Activated T-cell treated with anti-CD3 and anti-CD28 coated beads, Interleukin-2, amount 50 U/mL, for 1 hour (primary cell): ENCODE data around the gene LPXN.
"Not testable (repeated sequence)": the region's sequence is repeated elsewhere in the genome, so short reads cannot be mapped to it uniquely, and the experiment has no call there.

Experiments used
- DNase-seq: peaks from one replicate; pipeline ENCODE4 v3.0.0-alpha.2; 2020

LPXN gene

DNA sequence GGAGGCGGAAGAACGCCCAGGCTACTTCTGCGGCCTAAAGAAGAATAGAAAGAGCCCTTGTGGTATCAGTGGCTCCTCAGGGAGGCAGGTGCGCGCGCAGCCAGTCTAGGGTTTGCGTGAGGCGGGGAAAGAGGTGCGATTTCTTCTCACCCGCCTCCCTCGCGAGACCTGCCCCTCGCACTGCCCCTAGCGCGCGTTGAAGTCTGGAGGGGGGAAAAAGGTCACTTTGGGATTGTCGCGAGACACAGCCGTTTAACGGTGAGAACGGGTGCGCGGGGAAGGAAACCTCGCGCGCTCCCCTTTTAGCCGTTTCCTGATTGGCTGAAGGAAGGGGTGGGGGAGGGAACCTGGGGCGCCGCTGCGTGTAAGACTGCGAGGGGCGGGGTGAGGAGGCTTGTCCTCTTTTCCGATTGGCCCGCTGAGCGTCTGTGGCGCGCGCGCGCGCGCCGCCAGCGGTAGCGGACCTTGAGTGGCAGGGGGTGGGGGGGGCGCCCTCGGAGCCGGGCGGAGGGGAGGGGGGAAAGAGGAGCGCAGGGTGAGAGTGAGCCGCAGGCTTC lies 3.1 kb upstream of the LPXN start, which contains the start of gene ZFP91:
ZFP91 (plus strand) TSS at position 429 of the 557 bp plus-strand sequence. CDS start 219 bp downstream, outside the sequence.
- DNase-seq, result peak; percentile 94

DNA sequence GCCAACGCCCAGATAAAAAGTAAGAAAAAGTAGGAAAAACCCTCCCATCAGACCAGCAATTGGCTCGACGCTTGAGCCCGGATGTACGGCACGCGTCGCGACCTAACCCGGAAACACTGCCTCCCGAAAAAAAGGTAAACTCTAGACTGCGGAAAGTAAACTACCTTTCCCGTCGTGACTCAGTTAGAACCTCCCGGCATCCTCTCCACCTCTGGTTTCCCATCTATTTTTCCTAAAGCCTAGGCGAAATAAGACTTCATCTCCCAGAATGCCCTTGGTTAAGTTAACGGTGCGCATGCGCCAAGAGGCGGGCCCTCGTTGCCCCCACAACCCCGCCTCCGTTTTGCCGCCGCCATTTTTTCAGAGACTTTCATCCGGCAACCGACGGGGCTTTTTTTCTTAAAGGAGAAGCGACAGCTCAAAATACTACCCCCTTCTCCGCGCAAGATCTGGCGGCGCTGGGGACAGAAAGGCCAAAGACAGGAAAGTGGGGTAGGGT lies 2.5 kb upstream of the LPXN start:
- peak; percentile 91 for DNase-seq

DNA sequence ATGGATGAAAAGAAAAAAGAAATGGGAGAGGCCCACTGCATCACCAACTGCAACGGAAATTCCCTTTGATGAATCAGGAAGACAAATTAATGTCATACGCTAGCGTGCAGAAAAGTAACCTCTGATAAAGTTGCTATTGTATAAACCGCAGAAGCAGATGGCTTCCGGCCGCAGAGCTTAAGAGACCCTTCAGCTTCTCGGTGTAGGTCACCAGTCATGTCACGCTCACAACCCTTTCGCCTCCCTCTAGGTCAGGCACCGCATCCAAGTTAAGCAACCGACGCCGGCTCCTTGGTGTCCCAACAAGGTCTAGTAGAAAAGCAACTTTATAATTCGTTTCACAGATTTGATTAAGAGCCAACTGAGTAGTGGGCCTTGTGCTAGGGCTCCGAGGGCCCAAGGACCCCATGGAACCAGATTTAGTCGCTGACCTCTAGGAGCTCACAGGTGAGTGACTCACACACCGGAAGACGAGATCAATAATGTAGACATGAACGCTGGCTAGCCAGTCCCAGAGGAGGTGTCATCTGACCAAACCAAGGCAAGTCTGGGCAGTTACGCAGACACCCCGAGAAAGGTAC lies 2.0 kb upstream of the LPXN start:
- DNase-seq, result peak; percentile 82

DNA sequence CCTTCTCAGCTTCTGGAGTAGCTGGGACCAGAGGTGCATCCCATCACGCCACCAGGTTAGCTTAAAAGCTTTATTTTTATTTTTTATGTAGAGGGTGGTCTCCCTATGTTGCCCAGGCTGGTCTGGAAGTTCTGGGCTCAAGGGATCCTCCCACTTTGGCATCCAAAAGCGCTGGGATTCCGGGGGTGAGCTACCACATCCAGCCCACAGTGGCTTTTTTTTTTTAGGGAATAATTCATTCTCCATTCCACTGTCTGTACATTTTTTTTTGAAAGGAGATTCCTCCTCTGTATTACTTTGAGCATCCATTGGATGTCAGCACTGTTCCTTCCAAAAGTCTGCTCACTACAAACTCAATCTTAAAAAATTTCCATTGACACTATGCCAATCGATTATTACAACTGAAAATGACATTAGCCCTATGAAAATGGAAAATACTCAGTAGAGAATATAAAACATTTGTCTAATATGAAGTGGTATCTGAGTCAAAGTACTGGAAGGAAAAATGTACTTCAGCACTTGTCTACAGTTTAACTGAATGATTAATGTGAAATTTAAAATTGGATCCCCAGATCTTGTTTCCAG lies 1.3 kb upstream of the LPXN start:
- DNase-seq, result no peak

DNA sequence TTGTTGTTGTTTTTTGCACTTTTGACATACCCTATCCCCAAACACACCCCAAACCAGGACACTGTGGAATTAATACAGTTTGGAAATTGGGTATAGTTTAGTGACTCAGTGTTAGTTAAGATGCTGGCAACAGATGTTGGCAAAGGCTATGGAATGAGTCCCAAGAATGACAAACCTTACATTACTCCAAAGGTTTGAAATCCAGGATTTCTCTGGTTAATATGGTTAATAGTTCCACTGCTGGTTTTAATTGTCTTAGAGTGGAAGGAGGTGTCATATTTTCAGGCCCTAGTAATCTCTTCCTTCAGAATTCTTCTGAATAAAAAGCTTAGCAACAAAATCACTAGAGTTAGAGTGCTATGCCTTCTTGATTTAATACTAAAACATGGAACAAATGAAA lies 775 bp downstream of the LPXN start:
- DNase-seq, result no peak

DNA sequence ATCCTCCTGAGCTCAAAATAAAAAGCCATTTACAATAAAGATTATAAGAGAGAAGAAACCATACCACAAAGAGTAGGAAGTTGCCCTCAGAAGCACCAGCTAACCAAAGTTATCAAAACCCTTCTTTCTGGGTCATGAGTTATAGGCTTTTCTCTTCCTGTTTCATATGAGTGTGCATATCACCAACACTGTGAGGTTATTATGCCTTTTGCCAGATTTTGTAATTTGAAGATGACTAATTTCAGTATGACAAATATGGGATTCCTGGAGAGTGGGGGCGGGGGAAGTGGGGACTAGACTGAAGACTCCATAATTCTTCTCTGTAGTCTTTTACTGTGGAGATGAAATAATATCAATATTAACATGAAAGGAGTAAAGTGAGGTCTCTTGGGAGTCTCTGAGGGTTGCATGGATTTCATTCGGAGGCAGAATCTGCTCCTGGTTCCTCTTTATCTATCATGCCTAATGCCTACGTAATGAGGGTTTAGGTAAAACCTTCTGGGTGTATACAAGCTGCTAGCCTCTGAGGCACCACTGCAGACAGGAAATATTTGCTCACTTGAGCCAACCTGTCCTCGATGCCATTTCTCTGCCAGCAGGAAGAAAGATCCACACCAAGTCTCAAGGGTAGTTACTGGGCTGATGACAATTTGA lies 2.1 kb downstream of the LPXN start:
- DNase-seq, result peak; percentile 56

DNA sequence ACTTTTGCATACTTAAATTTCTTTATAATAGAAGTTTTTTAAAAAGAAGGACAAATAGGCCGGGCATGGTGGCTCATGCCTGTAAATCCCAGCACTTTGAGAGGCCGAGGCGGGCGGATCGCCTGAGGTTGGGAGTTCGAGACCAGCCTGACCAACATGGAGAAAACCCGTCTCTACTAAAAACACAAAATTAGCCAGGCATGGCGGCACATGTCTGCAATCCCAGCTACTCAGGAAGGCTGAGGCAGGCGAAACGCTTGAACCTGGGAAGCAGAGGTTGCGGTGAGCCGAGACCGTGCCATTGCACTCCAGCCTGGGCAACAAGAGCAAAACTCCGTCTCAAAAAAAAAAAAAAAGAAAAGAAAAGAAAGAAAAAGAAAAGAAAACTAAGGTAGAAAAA lies 2.8 kb downstream of the LPXN start:
- DNase-seq, result not testable (repeated sequence)

DNA sequence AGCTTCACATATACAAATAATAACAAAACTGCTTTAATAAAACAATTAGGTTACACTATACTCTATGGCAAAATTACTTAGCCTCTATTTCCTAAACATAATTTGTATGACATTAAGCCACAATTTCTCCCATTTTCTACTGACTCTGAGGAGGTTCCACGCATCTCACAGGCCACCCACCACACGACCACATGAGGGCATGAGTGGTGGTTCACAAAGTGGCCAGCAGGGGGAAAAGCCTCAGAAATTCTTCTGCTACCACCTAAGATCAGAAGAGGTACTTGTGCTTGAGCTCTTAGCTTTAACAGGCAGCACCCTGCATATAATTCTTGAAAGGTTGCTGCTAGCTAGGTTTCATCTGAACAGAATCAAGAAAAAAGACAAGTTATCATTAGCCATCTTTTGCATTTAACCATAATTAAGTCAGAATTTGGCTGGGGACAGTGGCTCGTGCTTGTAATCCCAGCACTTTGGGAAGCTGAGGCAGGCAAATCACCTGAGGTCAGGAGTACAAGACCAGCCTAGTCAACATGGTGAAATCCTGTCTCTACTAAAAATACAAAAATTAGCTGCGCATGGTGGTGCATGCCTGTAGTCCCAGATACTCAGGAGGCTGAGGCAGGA lies 7.7 kb downstream of the LPXN start:
- DNase-seq, result peak; percentile 80

DNA sequence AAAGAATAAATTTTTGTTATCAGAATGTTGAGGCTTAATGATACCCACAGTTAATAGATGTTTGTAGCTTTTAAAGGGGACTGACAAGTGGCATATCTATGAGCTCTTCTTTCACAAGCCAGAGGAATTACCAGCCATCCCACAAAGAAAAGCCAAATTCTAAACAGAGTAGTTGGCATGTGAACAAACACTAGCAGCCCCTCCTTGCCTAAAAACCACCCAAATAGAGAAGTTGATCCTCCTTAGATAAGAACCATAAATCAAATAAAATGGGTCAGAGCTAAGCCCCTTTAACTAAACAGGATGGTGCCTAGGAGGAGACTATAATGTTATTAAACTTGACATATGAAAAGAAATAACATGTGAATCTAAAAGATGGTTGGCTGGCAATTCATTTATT lies 11.4 kb downstream of the LPXN start:
- DNase-seq, result no peak

DNA sequence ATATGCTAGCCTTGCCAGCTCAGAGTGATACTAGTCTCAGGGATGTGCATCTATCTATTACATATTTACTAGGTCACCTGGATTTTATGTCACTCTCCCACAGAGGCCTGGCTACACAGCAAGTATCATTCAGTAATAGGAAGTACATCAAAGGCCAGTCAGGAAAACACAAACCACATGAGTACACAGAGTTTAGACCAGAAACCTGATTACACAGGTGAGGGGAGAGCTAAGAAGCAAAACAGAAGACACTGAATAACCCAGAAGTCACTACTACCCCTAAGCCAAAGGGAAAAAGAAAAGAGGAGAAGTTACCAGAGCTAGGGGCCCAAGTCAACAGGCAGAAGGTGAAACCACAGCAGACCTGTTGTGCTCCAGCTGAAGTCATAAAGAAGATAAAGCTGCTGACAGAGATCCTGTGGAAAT lies 13.3 kb downstream of the LPXN start:
- DNase-seq, result no peak

DNA sequence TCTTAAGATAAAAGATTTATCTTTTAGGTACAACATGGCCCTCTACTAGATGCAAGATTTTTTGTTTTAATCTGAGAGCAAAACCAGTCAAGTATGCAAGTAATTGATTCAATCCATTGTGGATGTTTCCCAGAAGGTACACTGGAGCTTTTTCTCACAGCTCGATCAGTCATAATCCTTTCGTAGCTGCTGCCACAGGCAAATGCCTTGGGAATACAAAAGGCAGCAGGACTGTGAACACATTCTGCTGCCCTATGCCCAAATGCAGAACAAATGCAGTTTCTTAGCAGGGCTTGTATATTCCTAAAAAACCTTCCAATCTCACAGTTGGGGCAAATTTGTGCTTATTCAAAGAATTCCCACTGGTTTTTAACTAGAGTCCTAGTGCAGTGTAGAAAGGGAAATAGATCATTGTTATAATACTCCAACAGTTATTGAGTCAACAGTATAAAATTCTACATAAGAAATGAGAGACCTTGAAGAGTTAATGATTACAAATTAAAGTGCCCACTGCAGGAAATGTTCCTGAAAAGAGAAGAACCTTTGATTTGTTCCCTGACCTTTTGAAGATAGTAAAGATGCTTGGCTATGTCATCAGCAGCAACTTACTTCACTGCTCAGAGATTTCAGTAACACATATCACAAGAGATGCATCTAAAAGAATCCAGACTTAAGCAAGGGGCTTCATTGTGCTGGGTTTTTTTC lies 14.1 kb downstream of the LPXN start:
- DNase-seq, result no peak

DNA sequence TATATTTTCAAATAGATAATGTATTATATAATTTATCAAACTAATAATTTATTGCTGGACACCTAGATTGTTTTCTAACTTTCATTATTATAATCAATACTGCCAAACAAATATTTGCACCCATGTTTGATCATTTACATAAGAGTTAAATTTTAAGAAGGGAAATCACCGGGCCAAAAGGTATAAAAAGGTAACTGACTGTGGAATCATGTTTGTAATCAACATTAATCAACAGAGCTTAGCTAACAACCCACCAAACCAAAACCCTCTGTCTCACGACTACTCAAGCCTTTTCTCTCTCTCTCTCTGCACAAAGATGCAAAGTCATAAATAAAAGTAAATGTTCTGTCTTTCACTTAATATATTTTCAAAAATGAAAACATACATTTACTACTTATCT lies 14.8 kb downstream of the LPXN start:
- DNase-seq, result no peak

DNA sequence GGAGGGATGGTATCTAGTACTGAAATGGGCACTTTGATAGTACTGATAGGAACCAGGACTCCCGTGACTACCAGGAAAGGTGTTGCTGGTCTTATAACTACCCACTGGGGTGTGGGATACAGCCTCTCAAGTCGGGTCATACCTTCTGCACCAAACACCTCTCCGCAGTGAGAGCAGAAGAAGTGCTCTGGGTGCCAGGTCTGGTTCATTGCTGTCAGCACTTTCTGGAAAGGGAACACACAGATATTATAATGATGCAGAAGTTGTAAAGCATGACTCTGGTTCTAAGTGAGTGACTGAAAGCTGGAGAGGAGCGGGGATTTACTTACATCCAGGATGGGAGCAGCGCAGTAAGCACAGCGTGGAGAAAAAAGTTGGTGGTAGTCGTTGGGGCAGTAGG lies 26.0 kb downstream of the LPXN start:
- no peak for DNase-seq

DNA sequence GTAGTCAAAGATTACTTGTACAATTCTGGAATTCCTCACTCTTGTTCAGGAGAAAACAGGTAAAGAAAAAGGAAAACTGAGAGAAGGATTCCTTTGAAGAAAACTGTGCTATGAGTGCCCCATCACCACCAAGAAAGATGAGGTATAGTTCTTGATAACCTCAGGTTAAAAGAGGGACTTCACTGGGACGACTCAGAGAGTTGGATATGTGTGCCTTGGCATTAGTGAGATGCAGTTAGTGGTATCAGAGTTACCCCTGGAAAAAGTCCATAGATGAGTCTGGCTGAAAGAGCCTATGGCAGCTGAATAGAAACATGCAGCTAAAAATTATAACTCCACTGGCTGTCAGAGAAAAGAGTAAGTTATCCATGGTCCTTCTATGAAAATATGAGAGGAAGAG lies 28.8 kb downstream of the LPXN start:
- no peak for DNase-seq

DNA sequence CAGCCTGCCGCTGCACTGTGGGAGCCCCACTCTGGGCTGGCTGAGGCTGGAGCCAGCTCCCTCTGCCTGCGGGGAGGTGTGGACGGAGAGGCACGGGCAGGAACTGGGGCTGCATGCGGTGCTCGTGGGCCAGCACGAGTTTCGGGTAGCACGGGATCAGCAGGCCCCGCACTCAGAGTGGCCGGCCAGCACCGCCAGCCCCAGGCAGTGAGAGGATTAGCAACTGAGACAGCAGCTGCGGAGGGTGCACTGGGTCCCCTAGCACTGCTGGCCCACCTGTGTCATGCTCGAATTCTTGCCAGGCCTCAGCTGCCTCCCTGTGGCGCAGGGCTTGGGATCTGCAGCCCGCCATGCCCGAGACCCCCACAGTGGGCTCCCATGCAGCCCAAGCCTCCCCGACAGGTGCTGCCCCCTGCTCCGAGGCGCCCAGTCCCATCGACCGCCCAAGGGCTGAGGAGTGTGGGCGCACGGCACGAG lies 43.8 kb downstream of the LPXN start:
- DNase-seq, result no peak

DNA sequence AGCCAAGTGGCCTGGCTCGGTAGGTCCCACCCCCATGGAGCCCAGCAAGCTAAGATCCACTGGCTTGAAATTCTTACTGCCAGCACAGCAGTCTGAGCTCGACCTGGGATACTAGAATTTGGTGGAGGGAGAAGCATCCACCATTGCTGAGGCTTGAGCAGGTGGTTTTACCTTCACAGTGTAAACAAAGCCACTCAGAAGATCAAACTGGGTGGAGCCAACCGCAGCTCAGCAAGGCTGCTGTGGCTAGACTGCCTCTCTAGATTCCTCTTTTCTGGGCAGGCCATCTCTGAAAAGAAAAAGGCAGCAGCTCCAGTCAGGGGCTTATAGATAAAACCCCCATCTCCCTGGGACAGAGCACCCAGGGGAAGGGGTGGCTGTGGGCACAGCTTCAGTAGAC lies 45.4 kb downstream of the LPXN start:
- peak; percentile 43 for DNase-seq

DNA sequence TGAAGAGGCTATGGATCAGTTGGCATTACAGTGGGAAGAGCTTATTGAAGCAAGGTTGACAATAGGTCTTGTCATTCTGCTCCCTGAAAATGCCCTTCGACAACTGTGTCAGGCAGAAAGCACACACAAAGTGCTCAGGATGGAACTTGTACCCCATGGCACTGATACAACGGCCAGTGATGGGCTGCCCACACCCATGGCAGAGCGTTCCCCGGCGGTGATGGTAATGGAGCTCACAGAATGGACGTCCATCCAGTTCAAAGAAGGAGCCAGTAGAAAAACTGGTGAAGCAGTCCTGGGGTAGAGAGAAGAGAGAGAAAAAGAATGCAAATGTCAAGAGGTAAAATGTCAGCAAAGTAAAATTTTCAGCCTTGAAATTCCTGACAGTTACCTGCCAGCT lies 48.2 kb downstream of the LPXN start:
- DNase-seq, result no peak

DNA sequence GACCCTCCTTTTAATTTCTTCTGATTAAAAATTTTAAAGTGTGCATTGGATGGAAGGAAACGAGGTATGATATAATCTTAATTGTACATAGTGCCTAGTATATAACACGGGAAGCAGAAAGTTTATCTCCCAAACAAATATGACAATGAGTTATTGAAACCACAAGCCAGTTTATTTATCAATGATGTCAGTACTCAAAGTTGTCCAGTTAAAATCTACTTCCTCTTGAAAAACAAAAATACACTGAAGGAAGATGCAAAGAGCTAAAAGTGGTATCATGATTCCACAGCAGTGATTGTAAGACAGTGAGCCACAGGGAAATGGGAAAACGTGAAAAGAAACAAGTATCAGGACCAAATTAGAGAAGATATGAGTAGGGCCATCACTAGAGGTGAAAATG lies 48.9 kb downstream of the LPXN start:
- no peak for DNase-seq

DNA sequence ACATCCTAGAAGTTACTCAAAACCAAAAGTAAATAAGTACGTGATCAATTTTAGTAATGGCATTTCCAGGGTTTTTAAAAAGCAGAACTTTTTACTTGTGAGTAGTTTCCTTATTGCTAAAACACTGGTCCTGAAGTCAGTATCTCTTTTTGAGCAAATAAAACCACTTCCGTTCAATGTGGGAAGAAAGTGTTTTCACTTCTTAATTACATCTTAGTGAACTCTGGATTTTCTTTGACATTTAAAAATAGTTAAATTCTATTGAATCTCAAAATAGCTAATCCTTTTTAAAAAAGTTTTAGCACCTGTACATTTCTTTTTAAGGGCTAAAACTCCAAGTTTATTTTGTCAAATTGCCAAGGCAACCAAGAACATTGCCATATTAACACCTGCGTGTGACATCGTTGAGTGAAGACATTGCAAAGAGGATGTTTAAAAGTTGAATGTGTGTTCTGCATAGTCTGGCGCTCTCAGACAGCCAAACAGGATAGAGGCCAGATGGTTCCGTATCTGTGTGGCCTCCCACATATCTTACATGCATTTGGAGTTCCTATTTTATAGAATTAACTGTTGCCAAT lies 50.5 kb downstream of the LPXN start:
- DNase-seq, result no peak

DNA sequence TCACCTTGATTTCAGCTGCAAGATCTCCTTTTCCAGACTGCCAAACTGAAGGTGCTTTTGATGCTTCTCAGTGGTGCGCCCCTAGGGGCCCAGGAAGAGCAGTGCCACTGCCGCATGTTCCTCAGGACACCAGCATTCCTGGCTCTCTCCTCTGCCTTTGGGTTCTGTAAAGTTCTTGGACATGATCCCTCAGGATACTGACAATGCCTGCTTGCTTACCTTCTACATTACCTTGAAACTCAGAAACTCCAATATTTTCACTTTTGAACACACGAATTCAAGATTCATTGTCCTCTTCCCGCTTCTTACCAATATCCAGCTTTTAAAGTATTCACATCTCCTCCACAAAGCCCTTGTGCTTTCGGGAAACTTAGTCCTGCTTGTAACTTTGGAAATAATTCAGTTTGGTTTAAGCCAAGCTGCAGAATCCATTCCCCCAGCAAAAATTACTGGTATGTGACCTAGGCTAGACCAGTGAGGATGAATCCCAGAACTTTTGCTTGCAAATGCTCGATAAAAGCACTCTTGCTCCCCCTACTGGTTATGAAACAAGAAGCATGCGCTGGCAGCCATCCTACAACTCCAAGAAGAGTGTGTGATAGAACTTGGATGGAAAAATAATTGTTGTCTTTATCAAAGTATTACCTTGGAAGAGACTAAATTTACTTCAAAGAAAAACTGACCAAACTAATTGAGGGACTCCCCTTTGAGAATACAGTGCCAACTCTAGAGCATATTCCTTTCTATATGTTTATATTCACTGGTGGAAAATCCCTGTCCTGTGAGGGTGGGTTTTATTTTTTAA lies 51.2 kb downstream of the LPXN start:
- peak; percentile 49 for DNase-seq

DNA sequence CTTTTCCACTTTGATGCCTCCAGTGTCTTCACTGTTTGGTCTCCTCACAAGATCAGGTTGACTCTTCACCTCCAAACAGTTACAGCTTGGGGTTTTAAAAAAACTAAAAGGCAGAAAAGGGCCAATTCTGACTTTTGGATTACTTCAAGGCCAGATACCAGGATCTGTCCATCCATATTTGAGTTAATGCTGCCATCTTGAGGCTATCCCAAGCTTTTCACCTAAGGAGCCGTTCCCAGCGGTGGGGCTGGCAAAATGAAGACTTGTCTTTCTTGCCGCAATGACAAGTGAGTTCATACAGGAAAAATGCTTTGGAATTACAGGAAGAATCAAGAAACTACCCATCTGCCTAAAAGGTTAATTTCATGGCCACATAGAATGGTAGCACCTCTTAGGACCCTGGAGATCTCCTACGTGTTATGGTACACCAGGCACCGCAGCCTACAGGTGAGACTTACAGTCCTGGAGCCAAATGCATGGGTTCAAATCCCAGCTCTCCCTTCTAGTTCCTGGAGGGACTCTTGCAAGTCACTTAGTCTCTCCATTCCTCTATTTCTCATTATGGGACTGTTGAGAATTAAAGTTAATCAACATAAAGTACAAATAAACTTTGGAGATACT lies 61.8 kb downstream of the LPXN start:
- DNase-seq, result no peak
